VCaP (cell line): ENCODE results near the gene SLC2A1.

Experiments
- H3K27ac ChIP-seq: fragments of 450-650 bp; 2 replicates; pipeline ENCODE4 v1.5.1; 2017
- TF ChIP-seq, protein P1 (sequence below): fragments of 450-650 bp; conservative IDR thresholded peaks from 2 replicates; pipeline ENCODE4 v1.5.1; 2017; ENCODE audit warnings: mild to moderate bottlenecking, moderate library complexity

Gene SLC2A1

DNA sequence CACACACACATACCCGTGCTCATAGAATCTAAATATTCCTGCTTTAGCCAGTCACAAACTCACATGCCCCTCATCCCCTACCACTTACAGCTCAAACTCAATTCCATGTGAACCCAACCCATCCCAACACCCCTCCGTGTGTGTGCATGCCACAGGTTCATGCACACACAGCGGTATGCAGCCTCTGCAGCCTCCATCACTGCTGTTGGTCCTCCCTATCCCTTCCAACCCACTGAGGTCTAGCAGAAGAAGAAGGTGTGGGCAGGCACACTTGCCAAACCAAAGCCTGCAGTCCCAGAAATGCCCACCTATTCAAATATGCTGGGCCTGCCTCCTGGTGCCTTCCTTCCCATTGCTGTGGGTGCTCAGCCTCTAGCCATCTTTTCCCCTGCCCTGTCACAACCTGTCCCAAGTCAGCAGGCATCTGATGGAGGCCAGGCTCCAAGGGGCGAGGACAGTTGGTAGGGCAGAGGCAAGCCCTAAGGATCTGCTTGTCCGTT, 26.2 kb downstream of the SLC2A1 start:
- TF ChIP-seq, protein P1, sequence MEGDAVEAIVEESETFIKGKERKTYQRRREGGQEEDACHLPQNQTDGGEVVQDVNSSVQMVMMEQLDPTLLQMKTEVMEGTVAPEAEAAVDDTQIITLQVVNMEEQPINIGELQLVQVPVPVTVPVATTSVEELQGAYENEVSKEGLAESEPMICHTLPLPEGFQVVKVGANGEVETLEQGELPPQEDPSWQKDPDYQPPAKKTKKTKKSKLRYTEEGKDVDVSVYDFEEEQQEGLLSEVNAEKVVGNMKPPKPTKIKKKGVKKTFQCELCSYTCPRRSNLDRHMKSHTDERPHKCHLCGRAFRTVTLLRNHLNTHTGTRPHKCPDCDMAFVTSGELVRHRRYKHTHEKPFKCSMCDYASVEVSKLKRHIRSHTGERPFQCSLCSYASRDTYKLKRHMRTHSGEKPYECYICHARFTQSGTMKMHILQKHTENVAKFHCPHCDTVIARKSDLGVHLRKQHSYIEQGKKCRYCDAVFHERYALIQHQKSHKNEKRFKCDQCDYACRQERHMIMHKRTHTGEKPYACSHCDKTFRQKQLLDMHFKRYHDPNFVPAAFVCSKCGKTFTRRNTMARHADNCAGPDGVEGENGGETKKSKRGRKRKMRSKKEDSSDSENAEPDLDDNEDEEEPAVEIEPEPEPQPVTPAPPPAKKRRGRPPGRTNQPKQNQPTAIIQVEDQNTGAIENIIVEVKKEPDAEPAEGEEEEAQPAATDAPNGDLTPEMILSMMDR: no peak
- peak overlapping the region; percentile 92 for H3K27ac ChIP-seq

DNA sequence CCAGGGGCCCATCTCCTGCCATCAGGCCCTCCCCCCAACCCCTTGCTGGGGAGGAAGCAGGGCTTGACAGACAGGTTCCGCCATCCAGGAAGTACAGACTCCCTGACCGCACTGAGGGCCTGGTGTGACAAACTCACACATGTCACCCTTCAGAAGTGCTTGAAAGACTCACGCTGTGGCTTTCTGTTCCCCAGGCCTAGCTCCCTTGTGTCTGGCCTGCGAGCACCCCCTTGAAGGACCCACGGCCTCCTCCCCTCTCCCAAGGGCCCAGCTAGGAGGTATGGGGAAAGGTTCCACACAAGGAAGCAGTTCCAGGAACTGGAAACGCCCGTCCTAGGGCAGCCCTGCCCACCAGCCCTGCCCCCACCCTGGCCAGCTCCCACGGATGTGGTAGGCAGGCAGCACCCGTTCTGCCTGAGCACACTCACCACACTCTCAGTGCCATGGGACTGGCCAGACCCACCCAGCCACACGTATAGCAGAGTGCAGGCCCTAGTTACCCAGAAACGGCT, 26.7 kb downstream of the SLC2A1 start:
- TF ChIP-seq, protein P1: no peak
- H3K27ac ChIP-seq: peak overlapping the region; percentile 92

DNA sequence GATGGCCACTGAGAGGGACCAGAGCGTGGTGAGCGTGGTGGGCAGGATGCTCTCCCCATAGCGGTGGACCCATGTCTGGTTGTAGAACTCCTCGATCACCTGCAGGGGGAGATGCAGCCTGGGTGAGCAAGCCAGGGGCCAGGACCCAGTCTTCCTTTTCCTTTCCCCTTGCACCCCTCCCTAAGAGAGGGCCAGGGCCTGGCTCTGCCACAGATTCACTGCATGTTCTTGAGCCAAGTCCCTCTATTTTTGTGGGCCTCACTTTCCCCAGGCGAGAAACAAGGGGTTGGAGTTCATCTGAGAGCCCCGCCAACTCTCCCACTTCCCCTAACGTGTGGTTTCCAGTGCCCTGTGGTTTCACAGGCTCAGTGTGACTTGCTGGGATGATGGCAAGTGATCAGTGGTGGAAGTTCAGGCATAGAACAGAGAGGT, 27.5 kb downstream of the SLC2A1 start:
- peak overlapping the region; percentile 92 for H3K27ac ChIP-seq
- TF ChIP-seq, protein P1: peak; percentile 51

DNA sequence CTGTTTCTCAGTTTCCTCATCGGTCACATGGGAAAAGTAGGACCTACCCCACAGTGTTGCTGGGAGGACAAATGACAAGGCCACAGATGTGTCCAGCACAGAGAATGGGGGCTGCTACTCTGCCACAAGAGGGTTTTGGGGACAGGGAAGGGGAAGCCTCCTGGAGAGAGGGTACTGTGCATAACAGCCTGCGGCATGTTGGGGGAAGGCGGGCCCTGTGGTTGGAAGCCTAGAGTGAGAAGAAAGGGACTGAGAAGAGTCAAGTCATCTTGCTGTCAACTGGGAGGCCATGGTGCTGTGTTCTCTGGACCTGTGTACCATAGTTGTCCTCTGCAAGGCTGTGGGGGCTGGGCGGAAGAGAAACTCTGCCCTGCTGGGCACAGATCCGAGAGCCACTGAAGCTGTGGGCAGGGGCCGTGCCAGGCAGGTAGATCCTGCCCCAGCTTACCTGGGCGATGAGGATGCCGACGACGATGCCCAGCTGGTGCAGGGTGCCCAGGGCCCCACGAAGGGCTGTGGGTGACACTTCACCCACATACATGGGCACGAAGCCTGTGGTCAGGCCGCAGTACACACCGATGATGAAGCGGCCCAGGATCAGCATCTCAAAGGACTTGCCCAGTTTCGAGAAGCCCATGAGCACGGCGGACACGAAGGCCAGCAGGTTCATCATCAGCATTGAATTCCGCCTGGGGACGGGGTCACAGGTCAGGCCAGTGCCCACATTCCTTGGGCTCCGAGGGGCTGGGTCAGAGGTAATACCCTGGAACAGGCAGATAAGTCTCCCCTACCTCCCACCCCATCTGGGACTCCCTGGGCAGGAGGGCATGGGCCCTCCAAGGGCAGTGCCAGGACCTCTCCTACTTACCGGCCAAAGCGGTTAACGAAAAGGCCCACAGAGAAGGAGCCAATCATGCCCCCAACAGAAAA, 28.2 kb downstream of the SLC2A1 start:
- H3K27ac ChIP-seq: peak overlapping the region; percentile 92
- TF ChIP-seq, protein P1: no peak

DNA sequence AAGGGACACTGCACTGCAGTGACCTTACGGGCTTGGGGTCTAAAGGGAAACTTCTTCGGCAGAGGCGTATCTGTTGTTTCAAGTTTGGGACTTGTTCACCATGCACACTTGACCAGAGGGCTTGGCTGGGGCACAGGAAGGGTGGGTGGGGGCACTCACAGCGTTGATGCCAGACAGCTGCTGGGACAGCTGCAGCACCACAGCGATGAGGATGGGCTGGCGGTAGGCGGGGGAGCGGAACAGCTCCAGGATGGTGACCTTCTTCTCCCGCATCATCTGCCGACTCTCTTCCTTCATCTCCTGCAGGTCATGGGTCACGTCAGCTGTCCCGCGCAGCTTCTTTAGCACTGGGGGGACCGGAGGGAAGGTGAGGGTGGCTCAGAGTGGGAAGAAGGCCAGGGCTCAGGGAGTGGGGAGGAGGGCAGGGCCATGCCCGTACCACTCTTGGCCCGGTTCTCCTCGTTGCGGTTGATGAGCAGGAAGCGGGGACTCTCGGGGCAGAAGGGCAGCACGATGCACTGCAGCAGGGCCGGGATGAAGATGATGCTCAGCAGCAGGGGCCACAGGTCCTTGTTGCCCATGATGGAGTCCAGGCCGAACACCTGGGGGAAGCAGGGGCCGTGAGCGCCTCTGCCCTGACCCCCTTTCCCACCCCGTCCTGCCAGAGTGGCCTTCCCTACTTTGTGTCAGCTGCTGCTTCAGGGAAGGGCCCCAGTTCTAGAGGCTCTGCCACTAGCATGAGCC, 29.1 kb downstream of the SLC2A1 start:
- TF ChIP-seq, protein P1: no peak
- no peak overlapping the region for H3K27ac ChIP-seq

DNA sequence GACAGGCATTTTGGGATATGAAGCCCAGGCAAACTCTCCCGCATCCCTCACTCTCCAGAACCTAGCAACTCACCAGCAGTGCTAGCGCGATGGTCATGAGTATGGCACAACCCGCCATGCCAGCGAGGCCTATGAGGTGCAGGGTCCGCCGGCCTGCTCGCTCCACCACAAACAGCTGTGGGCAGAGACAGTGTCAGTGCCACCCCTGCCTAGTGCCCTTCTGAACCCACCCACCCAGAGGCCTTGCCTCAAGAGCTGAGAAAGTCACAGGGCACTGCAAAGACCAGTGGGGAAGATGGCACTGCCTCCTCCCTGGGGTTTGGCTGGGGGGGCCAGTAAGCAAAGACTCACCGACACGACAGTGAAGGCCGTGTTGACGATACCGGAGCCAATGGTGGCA, 29.8 kb downstream of the SLC2A1 start:
- no peak overlapping the region for H3K27ac ChIP-seq
- TF ChIP-seq, protein P1: no peak
